Stimulated activated naive B cell treated with anti-CD40 and anti-IgM and Interleukin-4, amounts not matched to agents 10 μg/mL and 1 μg/mL and 100 μg/mL, for 72 hours (primary cell): ENCODE data around the gene SMIM1.
"Not testable (repeated sequence)": the region's sequence is repeated elsewhere in the genome, so short reads cannot be mapped to it uniquely, and the experiment has no call there.

Experiments
- ATAC-seq, 2 donors: fragments of 150-1000 bp; cut with Tn5 transposase; replicated peaks; 2 replicates each; pipeline ENCODE4 v1.10.0; 2021; ENCODE audit warnings: moderate library complexity in 1 of 2
- DNase-seq: peaks from one replicate; pipeline ENCODE4 v3.0.0; 2021
- H3K27ac Mint-ChIP-seq: one replicate; pipeline ENCODE4 v1.8.0; 2022; ENCODE audit warnings: mild to moderate bottlenecking, mixed read lengths
- H3K27me3 Mint-ChIP-seq, 2 donors: one replicate each; pipeline ENCODE4 v1.8.0; 2022; ENCODE audit warnings: mixed read lengths in 2 of 2
- H3K36me3 Mint-ChIP-seq, 2 donors: one replicate each; pipeline ENCODE4 v1.8.0; 2022; ENCODE audit warnings: mixed read lengths in 2 of 2, mild to moderate bottlenecking in 1 of 2
- H3K4me1 Mint-ChIP-seq, 2 donors: one replicate each; pipeline ENCODE4 v1.8.0; 2022; ENCODE audit warnings: mixed read lengths in 2 of 2, mild to moderate bottlenecking in 1 of 2
- H3K4me3 Mint-ChIP-seq, 2 donors: one replicate each; pipeline ENCODE4 v1.8.0; 2022; ENCODE audit warnings: mild to moderate bottlenecking in 2 of 2, mixed read lengths in 2 of 2, moderate library complexity in 1 of 2
- H3K9me3 Mint-ChIP-seq, 2 donors: one replicate each; pipeline ENCODE4 v1.8.0; 2022; ENCODE audit warnings: mixed read lengths in 2 of 2, mild to moderate bottlenecking in 1 of 2

SMIM1 gene

DNA sequence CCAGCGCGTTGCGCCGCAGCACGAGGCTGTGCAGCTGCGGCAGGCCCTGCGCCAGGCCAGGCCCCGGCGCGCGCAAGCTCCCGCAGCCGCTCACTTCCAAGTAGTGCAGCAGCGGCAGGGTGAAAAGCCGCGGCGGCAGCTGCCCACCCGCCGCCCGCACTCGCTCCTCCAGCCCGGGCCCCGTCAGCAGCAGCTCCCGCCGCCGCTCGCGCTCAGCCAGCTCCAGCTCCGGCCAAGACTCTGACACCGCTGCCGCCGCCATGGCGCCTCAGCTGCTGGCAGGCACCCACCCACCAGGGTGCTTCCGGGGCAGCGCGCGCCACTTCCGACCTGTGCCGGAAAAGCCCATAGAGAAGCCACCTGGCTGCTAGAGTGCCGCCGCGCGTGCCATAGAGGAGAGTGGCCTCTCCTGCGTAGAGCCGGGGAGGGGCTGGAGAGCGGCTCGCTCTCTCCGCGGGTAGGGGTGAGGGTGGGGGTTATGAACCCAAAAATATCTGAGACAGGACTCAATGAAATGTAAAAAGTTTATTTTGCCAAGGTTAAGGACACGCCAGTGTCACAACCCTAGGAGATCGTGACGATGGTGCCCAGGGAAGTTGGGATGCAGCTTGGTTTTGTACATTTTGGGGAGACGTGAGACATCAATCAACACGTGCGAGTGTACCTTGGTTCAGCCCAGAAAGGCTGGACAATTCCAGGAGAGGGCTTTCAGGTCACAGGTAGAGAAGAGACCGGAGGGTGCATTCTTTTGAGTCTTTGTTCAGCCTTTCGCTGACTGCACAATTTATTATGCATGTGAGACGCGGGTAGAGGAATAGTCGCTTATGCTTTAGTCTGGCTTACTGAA is 23.9 kb downstream of the SMIM1 start, which contains the start of gene LRRC47:
TSS of gene LRRC47 (minus strand) at position 284 of the 847 bp plus-strand sequence. CDS start at position 262, 22 bp downstream.
- H3K4me3 Mint-ChIP-seq: peak within 1 kb of the TSS; percentile 87 to 91
- H3K9me3 Mint-ChIP-seq: peaks cover 2 to 8% of the 10 kb centered on the region in 2 donors
- H3K4me1 Mint-ChIP-seq: peaks cover 27 to 46% of the 10 kb centered on the region in 2 donors
- H3K36me3 Mint-ChIP-seq: peaks cover 9 to 30% of the 10 kb centered on the region in 2 donors
- peak within 1 kb of the TSS; percentile 94 for H3K27ac Mint-ChIP-seq
- peak; percentile 97 to 100 for ATAC-seq
- DNase-seq: peak; percentile 91
- H3K27me3 Mint-ChIP-seq: peaks cover 10% of the 10 kb centered on the region in 2 donors

- no peak for DNase-seq
- Mint-ChIP-seq H3K36me3 (peaks cover 0 to 20% of the 10 kb centered on the region in 2 donors), H3K27ac (peak overlapping the region; percentile 93), H3K4me1 (peaks cover 28 to 37% of the 10 kb centered on the region in 2 donors), H3K27me3 (peaks cover 24 to 37% of the 10 kb centered on the region in 2 donors), H3K9me3 (peaks cover 2 to 8% of the 10 kb centered on the region in 2 donors), H3K4me3 (peak overlapping the region in 1 of 2 donors; percentile 64)
- ATAC-seq: no peak
These were observed 27.6 kb downstream of the SMIM1 start for GRCh38 chr1:3799976-3800685.

DNA sequence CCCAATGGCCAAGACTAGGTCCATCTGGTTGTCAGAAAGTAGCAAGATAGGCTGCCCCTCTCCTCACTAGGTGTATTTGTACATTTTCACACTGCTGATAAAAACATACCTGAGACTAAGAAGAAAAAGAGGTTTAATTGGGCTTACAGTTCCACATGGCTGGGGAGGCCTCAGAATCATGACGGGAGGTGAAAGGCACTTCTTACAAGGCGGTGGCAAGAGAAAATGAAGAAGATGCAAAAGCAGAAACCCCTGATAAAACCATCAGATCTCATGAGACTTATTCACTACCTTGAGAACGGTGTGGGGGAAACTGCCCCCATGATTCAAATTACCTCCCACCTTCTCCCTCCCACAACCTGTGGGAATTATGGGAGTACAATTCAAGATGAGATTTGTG is 28.2 kb downstream of the SMIM1 start:
- H3K36me3 Mint-ChIP-seq: peaks cover 0 to 17% of the 10 kb centered on the region in 2 donors
- DNase-seq: peak; percentile 35
- peaks cover 31 to 43% of the 10 kb centered on the region in 2 donors for H3K27me3 Mint-ChIP-seq
- peak in 1 of 2 donors; percentile 9 for ATAC-seq
- H3K27ac Mint-ChIP-seq: peak overlapping the region; percentile 93
- peak overlapping the region in 1 of 2 donors; percentile 64 for H3K4me3 Mint-ChIP-seq
- not testable (repeated sequence) for H3K9me3 Mint-ChIP-seq
- H3K4me1 Mint-ChIP-seq: peaks cover 28 to 34% of the 10 kb centered on the region in 2 donors

DNA sequence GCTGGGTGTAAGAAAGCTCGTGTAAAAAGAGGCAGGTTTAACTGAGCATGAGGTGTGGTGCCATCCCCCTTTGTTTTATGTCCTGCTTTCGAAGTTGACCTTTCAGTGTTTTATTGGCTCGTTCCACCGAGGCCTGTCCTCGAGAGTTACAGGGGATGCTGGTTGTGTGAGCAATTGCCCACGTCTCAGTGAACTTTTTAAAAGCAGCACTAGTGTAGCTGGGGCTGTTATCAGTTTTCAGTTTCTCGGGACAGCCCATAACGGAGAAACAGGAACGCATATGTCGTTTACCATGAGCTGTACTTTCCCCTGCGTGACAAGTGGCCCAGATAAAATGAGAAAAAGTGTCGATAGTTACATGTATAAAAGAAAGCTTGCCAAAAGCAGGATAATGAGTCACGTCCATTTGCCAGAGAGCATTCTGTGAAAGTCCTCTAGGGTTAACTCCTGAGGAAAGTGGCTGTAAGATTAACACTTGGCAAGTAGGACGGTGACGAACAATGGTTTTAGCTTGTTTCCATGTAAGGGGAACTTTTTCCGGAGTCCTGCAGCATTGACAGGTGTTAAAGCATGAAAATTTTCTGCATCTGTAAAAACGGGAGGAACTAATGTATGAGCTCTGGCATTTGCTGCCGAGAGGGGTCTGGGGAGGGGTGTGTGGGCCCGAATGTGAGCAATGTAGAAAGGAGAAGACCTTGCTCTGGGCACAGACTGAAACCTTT is 31.5 kb downstream of the SMIM1 start:
- Mint-ChIP-seq H3K27me3 (peaks cover 35 to 55% of the 10 kb centered on the region in 2 donors), H3K4me1 (peaks cover 20 to 24% of the 10 kb centered on the region in 2 donors), H3K27ac (peak overlapping the region; percentile 34), H3K4me3 (peak overlapping the region in 1 of 2 donors; percentile 47), H3K9me3 (peaks cover 2 to 3% of the 10 kb centered on the region in 2 donors), H3K36me3 (peaks cover 0 to 8% of the 10 kb centered on the region in 2 donors)
- no peak for DNase-seq
- no peak for ATAC-seq

DNA sequence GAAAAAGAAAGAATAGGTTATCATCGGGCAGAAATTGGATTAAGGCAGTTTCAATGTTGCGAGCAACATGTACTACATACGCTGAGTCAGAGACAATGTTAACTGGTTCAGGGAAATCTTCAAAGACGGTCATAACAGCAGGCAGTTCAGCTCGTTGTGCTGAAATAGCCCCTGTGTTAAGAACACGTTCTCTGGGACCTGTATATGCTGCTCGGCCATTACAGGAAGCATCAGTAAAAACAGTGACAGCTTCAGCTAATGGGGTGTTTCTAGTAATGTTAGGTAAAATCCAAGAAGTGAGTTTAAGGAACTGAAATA is 32.0 kb downstream of the SMIM1 start:
- not testable (repeated sequence) for H3K9me3 Mint-ChIP-seq, ATAC-seq, H3K36me3 Mint-ChIP-seq, DNase-seq
- peak overlapping the region; percentile 34 for H3K27ac Mint-ChIP-seq
- peak overlapping the region in 1 of 2 donors; percentile 47 for H3K4me3 Mint-ChIP-seq
- H3K4me1 Mint-ChIP-seq: peaks cover 20 to 24% of the 10 kb centered on the region in 2 donors
- peaks cover 33 to 53% of the 10 kb centered on the region in 2 donors for H3K27me3 Mint-ChIP-seq

- ATAC-seq (no peak), DNase-seq (no peak)
- Mint-ChIP-seq H3K27ac (no peak overlapping the region), H3K4me3 (no peak overlapping the region), H3K36me3 (peaks cover 0 to 4% of the 10 kb centered on the region in 2 donors), H3K9me3 (peaks cover 2 to 3% of the 10 kb centered on the region in 2 donors), H3K4me1 (peaks cover 18 to 24% of the 10 kb centered on the region in 2 donors), H3K27me3 (peaks cover 29 to 48% of the 10 kb centered on the region in 2 donors)
These were observed 32.5 kb downstream of the SMIM1 start for GRCh38 chr1:3805038-3805437.

GRCh38 chr1:3807769-3808168 is 35.2 kb downstream of the SMIM1 start:
- H3K36me3 Mint-ChIP-seq: peaks cover 0 to 2% of the 10 kb centered on the region in 2 donors
- H3K27me3 Mint-ChIP-seq: peaks cover 26 to 41% of the 10 kb centered on the region in 2 donors
- peaks cover 16 to 23% of the 10 kb centered on the region in 2 donors for H3K4me1 Mint-ChIP-seq
- H3K27ac Mint-ChIP-seq: no peak overlapping the region
- ATAC-seq: no peak
- no peak overlapping the region for H3K4me3 Mint-ChIP-seq
- H3K9me3 Mint-ChIP-seq: no peaks in the 10 kb centered on the region
- DNase-seq: no peak

DNA sequence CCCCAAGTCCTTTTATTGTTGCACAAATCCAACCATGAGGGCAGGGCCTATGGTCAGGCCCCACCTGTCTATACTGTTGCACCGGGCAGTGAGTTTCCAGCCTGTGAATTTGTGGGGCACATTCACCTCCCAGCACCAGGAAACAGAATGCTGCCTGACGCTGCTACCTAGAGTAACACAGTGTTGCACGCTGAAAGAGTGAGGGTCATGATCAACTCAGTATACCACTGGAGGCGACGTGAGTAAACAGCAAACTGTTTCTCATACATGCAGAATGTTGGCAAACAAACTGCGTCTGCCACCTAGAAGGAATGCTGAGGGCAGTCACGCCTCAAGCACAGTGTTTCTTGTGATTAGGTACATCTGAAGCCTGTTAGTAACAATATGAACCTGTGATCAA is 37.1 kb downstream of the SMIM1 start:
- ATAC-seq (no peak), DNase-seq (no peak)
- Mint-ChIP-seq H3K4me1 (peaks cover 12 to 16% of the 10 kb centered on the region in 2 donors), H3K36me3 (peaks cover 5 to 7% of the 10 kb centered on the region in 2 donors), H3K9me3 (no peaks in the 10 kb centered on the region), H3K27me3 (peaks cover 15 to 22% of the 10 kb centered on the region in 2 donors), H3K27ac (no peak overlapping the region), H3K4me3 (no peak overlapping the region)

DNA sequence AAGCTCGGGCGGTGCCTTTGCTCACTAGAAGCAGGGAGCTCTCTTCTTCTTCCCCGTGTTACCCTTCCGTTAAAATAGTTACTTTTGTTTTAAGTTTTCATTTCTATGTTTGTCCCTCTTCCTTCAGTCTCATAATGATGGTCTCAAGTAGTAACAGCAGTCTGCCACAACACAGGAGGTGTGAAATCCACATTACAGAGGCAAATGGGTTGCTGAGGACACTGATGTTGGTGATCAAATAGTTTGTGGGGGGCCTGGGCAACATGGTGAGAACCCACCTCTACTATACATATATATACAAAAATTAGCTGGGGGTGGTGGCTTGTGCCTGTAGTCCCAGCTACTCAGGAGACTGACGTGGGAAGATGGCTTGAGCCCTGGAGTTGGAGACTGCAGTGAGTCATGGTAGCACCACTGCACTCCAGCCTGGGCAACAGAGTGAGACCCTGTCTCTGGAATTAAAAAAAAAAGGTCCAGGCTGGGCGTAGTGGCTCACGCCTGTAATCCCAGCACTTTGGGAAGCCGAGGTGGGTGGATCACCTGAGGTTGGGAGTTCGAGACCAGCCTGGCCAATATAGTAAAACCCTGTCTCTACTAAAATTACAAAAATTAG is 37.7 kb downstream of the SMIM1 start:
- Mint-ChIP-seq H3K36me3 (peaks cover 10 to 13% of the 10 kb centered on the region in 2 donors), H3K27me3 (peaks cover 10 to 16% of the 10 kb centered on the region in 2 donors)
- H3K4me3 Mint-ChIP-seq, H3K4me1 Mint-ChIP-seq, DNase-seq, H3K27ac Mint-ChIP-seq, ATAC-seq, H3K9me3 Mint-ChIP-seq: not testable (repeated sequence)

DNA sequence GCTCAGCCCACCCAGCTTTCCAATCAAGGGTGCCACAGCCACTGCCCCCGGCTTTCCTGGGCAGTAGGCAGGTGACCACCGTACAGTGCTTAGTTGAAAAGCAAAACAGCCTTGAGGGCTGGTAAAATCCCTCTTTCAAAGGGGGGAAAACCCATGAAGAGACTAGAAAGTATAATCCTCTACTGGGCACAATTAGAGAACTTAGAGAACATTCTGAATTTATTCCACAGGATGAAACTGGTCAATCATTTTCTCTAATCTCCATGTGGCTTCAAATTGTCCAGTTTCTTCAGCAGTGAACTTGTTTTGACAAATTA is 39.0 kb downstream of the SMIM1 start:
- ATAC-seq (peak; percentile 77 to 88), DNase-seq (no peak)
- no peaks in the 10 kb centered on the region for H3K9me3 Mint-ChIP-seq
- H3K27ac Mint-ChIP-seq: no peak overlapping the region
- peak overlapping the region in 1 of 2 donors; percentile 53 for H3K4me3 Mint-ChIP-seq
- H3K4me1 Mint-ChIP-seq: peaks cover 4 to 9% of the 10 kb centered on the region in 2 donors
- peaks cover 16 to 21% of the 10 kb centered on the region in 2 donors for H3K36me3 Mint-ChIP-seq
- H3K27me3 Mint-ChIP-seq: peaks cover 0 to 7% of the 10 kb centered on the region in 2 donors

DNA sequence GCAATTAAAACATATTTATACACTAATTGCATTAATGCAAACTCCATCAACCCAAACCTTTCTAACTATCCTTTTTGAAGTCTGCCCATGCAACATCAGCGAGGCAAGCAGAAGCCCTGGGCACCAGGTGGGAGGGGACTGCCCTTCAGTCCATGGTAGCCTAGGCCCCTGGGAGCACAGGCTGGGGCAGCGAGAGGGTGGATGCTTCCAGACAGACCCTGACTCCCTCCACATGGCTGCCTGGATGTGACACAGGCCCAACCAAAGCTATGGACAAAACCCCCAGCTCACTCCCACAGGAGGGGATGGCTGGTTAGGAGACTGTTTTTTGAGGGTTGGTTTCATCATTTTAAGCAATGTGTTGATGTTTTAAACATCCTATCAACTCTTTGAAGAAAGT is 41.5 kb downstream of the SMIM1 start:
- Mint-ChIP-seq H3K27ac (no peak overlapping the region), H3K36me3 (peaks cover 22 to 42% of the 10 kb centered on the region in 2 donors)
- DNase-seq: no peak

DNA sequence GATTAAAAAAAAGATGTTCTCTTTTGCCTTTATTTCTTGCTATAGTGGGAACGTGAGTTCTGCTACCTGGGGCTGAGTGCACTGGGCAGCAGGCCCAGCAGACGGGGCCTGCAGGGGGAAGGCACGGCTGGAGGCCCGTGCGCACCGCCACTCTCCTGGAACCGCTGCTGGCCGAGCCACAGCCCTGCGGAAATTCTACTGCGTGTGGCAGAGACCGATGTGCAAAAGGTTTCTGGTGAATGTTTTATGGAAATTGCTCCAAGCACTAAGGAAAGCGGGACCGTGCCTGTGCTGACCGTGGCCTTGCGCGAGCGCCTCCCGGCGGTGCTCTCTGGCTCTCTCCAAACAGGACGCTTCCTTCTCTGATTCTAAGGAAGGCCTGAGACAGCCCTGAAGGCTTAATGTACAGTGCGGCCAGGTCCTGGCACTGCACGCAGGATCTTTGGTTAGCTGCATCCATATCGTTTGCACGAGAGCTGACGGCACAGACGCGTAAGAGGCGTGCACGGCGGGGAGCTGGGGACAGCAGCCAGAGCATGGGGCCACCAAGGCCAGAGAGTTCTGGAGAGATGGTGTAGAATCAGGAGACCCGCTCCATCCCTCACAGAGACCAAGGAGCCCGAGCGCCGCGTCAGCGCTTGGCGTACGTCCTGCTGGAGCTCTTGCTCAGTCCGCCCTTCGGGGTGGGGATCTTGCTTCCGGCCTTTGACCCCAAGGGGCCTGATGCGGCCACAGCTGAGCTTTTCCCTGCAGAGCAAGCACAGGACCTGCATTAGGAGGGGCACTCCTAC is 42.4 kb downstream of the SMIM1 start:
- no peak overlapping the region for H3K4me3 Mint-ChIP-seq
- H3K27ac Mint-ChIP-seq: no peak overlapping the region
- H3K4me1 Mint-ChIP-seq: peaks cover 8 to 17% of the 10 kb centered on the region in 2 donors
- H3K27me3 Mint-ChIP-seq: no peaks in the 10 kb centered on the region
- no peak for ATAC-seq
- H3K36me3 Mint-ChIP-seq: peaks cover 27 to 51% of the 10 kb centered on the region in 2 donors
- no peaks in the 10 kb centered on the region for H3K9me3 Mint-ChIP-seq
- DNase-seq: no peak

More for the DNA sequence above, 41.5 kb downstream of the SMIM1 start:
- Mint-ChIP-seq H3K9me3 (no peaks in the 10 kb centered on the region), H3K4me1 (peaks cover 6 to 9% of the 10 kb centered on the region in 2 donors), H3K27me3 (no peaks in the 10 kb centered on the region), H3K4me3 (no peak overlapping the region)
- no peak for ATAC-seq
